T-helper 22 cell (primary cell): ENCODE data around the gene PARVG.

ENCODE experiments used
- DNase-seq: peaks from one replicate; pipeline ENCODE4 v3.0.0-alpha.2; 2020; ENCODE audit warnings: low read depth

Gene PARVG

GRCh38 chr22:44245438-44245837 is 64.7 kb downstream of the PARVG start:
- DNase-seq: no peak

- no peak for DNase-seq
Observed at GRCh38 chr22:44245867-44246266, 65.1 kb downstream of the PARVG start.

GRCh38 chr22:44246615-44247326 is 66.0 kb downstream of the PARVG start:
- no peak for DNase-seq

- no peak for DNase-seq
Observed at GRCh38 chr22:44247346-44247745, 66.6 kb downstream of the PARVG start.

- DNase-seq: no peak
Observed at GRCh38 chr22:44247923-44248892, 67.5 kb downstream of the PARVG start.

GRCh38 chr22:44248926-44249325 is 68.2 kb downstream of the PARVG start:
- no peak for DNase-seq

- no peak for DNase-seq
Observed at GRCh38 chr22:44249376-44250147, 68.8 kb downstream of the PARVG start.

- no peak for DNase-seq
Observed at GRCh38 chr22:44254811-44255210, 74.1 kb downstream of the PARVG start.

- no peak for DNase-seq
Observed at GRCh38 chr22:44256085-44256484, 75.4 kb downstream of the PARVG start.

- no peak for DNase-seq
Observed at GRCh38 chr22:44256556-44257485, 76.1 kb downstream of the PARVG start.
